Stimulated activated CD4-positive, alpha-beta T cell treated with anti-CD3 and anti-CD28 coated beads, Interleukin-12 subunit alpha, Interleukin-12 subunit beta, amount 100 ng/mL, for 48 hours (primary cell): ENCODE results near the gene COPS9.

Experiments used
- DNase-seq, 3 donors: peaks; one replicate each; pipeline ENCODE4 v3.0.0-alpha.2; 2020; ENCODE audit warnings: low read depth in 2 of 3, low spot score in 1 of 3

COPS9 gene

GRCh38 chr2:240166761-240167587, 30.9 kb upstream of the COPS9 start:
- DNase-seq = no peak

- no peak for DNase-seq
These were observed 30.1 kb upstream of the COPS9 start for GRCh38 chr2:240166191-240166590.

GRCh38 chr2:240165661-240166060, 29.6 kb upstream of the COPS9 start:
- DNase-seq = no peak

GRCh38 chr2:240165034-240165433, 28.9 kb upstream of the COPS9 start:
- no peak for DNase-seq

GRCh38 chr2:240164586-240164985, 28.5 kb upstream of the COPS9 start:
- DNase-seq = no peak

GRCh38 chr2:240163844-240164574, 27.9 kb upstream of the COPS9 start:
- no peak for DNase-seq

GRCh38 chr2:240162939-240163714, 27.0 kb upstream of the COPS9 start:
- DNase-seq = no peak

- no peak for DNase-seq
These were observed 26.4 kb upstream of the COPS9 start for GRCh38 chr2:240162531-240162930.

GRCh38 chr2:240162032-240162431, 25.9 kb upstream of the COPS9 start:
- DNase-seq = no peak

- DNase-seq = no peak
These were observed 25.1 kb upstream of the COPS9 start for GRCh38 chr2:240161087-240161750.

GRCh38 chr2:240160291-240161086, 24.4 kb upstream of the COPS9 start:
- no peak for DNase-seq

- no peak for DNase-seq
These were observed 23.2 kb upstream of the COPS9 start for GRCh38 chr2:240159251-240159839.

- no peak for DNase-seq
These were observed 21.0 kb upstream of the COPS9 start for GRCh38 chr2:240157147-240157470.

GRCh38 chr2:240156435-240157146, 20.5 kb upstream of the COPS9 start:
- no peak for DNase-seq

- no peak for DNase-seq
These were observed 19.8 kb upstream of the COPS9 start for GRCh38 chr2:240155745-240156390.

GRCh38 chr2:240155048-240155744, 19.1 kb upstream of the COPS9 start:
- DNase-seq = no peak

- no peak for DNase-seq
These were observed 18.5 kb upstream of the COPS9 start for GRCh38 chr2:240154606-240155005.

GRCh38 chr2:240153418-240153817, 17.3 kb upstream of the COPS9 start:
- DNase-seq = no peak
